Tibial nerve (tissue), 4 donors: ENCODE data around the gene PLXNB3.

Source experiments
- CTCF ChIP-seq, 5 experiments: fragments of 200-600 bp in 3 of 5; fragments of 450-650 bp in 2 of 5; sonication (generic) in 3 of 5; IDR thresholded peaks; one replicate each; pipeline ENCODE4 v1.5.1; 2016 to 2019; ENCODE audit warnings: antibody characterized with exemption in 5 of 5, mild to moderate bottlenecking in 3 of 5, moderate library complexity in 2 of 5
- EP300 ChIP-seq, 2 donors: sonication (generic); formaldehyde crosslinking; IDR thresholded peaks; one replicate each; pipeline ENCODE4 v1.6.1; 2017; ENCODE audit warnings: antibody characterized with exemption in 2 of 2, mild to moderate bottlenecking in 1 of 2

GRCh38 chrX:153738056-153738605, 25.9 kb upstream of the PLXNB3 start:
- TF ChIP-seq EP300 (IDR thresholded peaks at IDR 0.05) (no peak), CTCF (IDR thresholded peaks at IDR 0.05) (no peak)
